HepG2 (cell line): ENCODE results near the gene FDPS. TPM values are rescaled to one million over a fixed set of nuclear protein-coding genes. Genes with fewer than 3 reads are reported as not detected.

Experiments
- ATAC-seq: fragments of 200-7000 bp; cut with Tn5 transposase; 3 replicates; pipeline ENCODE4 v1.9.1; 2020; ENCODE audit warnings: mild to moderate bottlenecking, moderate library complexity
- BruUV-seq: library from RNA; stranded (reverse); fragments of 400-500 nt; replicated peaks from 2 replicates; lab custom pipeline; 2021; lab: Mats Ljungman, UMichigan
- CTCF ChIA-PET: fragments of 300-600 bp; formaldehyde crosslinking; extraction: SDS; loops from one replicate; lab custom pipeline; 2021; ENCODE audit warnings: low total read pairs, inconsistent platforms, low intra/inter-chr PET ratio; lab: Yijun Ruan, JAX
- POLR2A ChIA-PET: fragments of 350-600 bp; sonication (Branson Sonifier 250); formaldehyde crosslinking; loops from one replicate; lab custom pipeline; 2020; ENCODE audit warnings: antibody characterized with exemption, inconsistent platforms; lab: Yijun Ruan, JAX
- DNase-seq: peaks from one replicate; pipeline ENCODE4 v3.0.0-alpha.2; 2015; ENCODE audit warnings: low spot score
- FAIRE-seq: peaks from 3 replicates; lab custom pipeline; 2011; peaks lifted over from hg19 to GRCh38; lab: Jason Lieb, UNC
- H2AFZ ChIP-seq: one replicate; pipeline ENCODE4 v1.6.1; 2011; ENCODE audit warnings: low read length, inconsistent platforms
- H3K27ac ChIP-seq: fragments of 300-600 bp; 3 replicates; pipeline ENCODE4 v1.8.0; 2011; ENCODE audit warnings: mixed run types, mild to moderate bottlenecking, mixed read lengths, low read length, inconsistent platforms; ENCODE audit not compliant: insufficient read depth; ENCODE audit errors: extremely low read length
- H3K27me3 ChIP-seq, 2 experiments: fragments of 200-600 bp in 1 of 2; 2 replicates in 1 of 2; 3 replicates in 1 of 2; pipeline versions ENCODE4 v1.6.0 to v1.8.0; 2011; ENCODE audit warnings: low read length in 2 of 2, mild to moderate bottlenecking in 2 of 2, moderate library complexity in 2 of 2, inconsistent platforms in 1 of 2; ENCODE audit not compliant: insufficient read depth in 2 of 2, control insufficient read depth in 1 of 2
- H3K36me3 ChIP-seq, 2 experiments: fragments of 200-600 bp in 1 of 2; replicated peaks in 1 of 2; 2 replicates in 1 of 2; 3 replicates in 1 of 2; pipeline versions ENCODE4 v1.5.1 to v1.8.0; 2011; ENCODE audit warnings: low read length in 2 of 2, inconsistent platforms in 1 of 2; ENCODE audit not compliant: insufficient read depth in 2 of 2, control insufficient read depth in 1 of 2
- H3K4me1 ChIP-seq: 2 replicates; pipeline ENCODE4 v1.5.1; 2012; ENCODE audit warnings: low read length, inconsistent platforms; ENCODE audit not compliant: insufficient read depth
- H3K4me2 ChIP-seq: 2 replicates; pipeline ENCODE4 v1.6.0; 2011; ENCODE audit warnings: low read depth, low read length, inconsistent platforms
- H3K4me3 ChIP-seq, 3 experiments: fragments of 200-600 bp in 1 of 3; sonication (generic), shearing (Covaris generic) in 1 of 3; replicated peaks in 1 of 3; 2 replicates each; pipeline ENCODE4 v1.5.1; 2011 to 2016; ENCODE audit warnings: low read length in 3 of 3, inconsistent platforms in 2 of 3, low read depth in 2 of 3, mild to moderate bottlenecking in 2 of 3, control low read depth in 1 of 3, mixed read lengths in 1 of 3; ENCODE audit not compliant: insufficient read depth in 1 of 3
- H3K79me2 ChIP-seq: one replicate; pipeline ENCODE4 v1.6.1; 2011; ENCODE audit warnings: low read length, inconsistent platforms; ENCODE audit not compliant: insufficient read depth
- H3K9ac ChIP-seq: 2 replicates; pipeline ENCODE4 v1.6.0; 2011; ENCODE audit warnings: mild to moderate bottlenecking, low read depth, low read length, inconsistent platforms; ENCODE audit not compliant: insufficient read depth
- H3K9me3 ChIP-seq: 2 replicates; pipeline ENCODE4 v1.5.1; 2012; ENCODE audit warnings: mild to moderate bottlenecking, low read length
- H4K20me1 ChIP-seq: 2 replicates; pipeline ENCODE4 v1.6.0; 2011; ENCODE audit warnings: inconsistent platforms, mild to moderate bottlenecking, low read length, moderate library complexity; ENCODE audit not compliant: insufficient read depth
- AGO1 ChIP-seq: fragments of 200-400 bp; formaldehyde crosslinking; IDR thresholded peaks from 2 replicates; pipeline ENCODE4 v1.6.1; 2017; ENCODE audit warnings: mild to moderate bottlenecking, low read depth, low read length, moderate library complexity; ENCODE audit not compliant: poor library complexity, severe bottlenecking
- AKAP8 ChIP-seq: sonication (generic); formaldehyde crosslinking; IDR thresholded peaks from 2 replicates; pipeline ENCODE4 v1.5.1; 2020; ENCODE audit warnings: mild to moderate bottlenecking, missing genetic modification reagents
- ARID2 ChIP-seq: sonication (generic); formaldehyde crosslinking; IDR thresholded peaks from 2 replicates; pipeline ENCODE4 v1.8.1; 2022; ENCODE audit warnings: mild to moderate bottlenecking, missing genetic modification reagents, borderline replicate concordance
- CEBPG ChIP-seq: IDR thresholded peaks from 2 replicates; pipeline ENCODE4 v1.6.1; 2016
- DMAP1 ChIP-seq: IDR thresholded peaks from 2 replicates; pipeline ENCODE4 v1.6.1; 2016
- GABPA ChIP-seq, 2 experiments: IDR thresholded peaks; 2 replicates each; pipeline ENCODE4 v1.6.1; 2011 to 2016; ENCODE audit warnings: low read depth in 2 of 2, low read length in 1 of 2, missing biosample characterization in 1 of 2, missing genetic modification characterization in 1 of 2
- GATAD1 ChIP-seq: IDR thresholded peaks from 2 replicates; pipeline ENCODE4 v1.6.1; 2016; ENCODE audit warnings: missing genetic modification reagents, missing compliant biosample characterization
- LCORL ChIP-seq, 2 experiments: fragments of 450-650 bp in 1 of 2; sonication (generic) in 1 of 2; formaldehyde crosslinking in 1 of 2; IDR thresholded peaks; 2 replicates each; pipeline versions ENCODE4 v1.5.0 to v1.6.1; 2017 to 2020; ENCODE audit warnings: antibody characterized with exemption in 1 of 2, missing genetic modification reagents in 1 of 2
- NFRKB ChIP-seq: fragments of 450-650 bp; IDR thresholded peaks from 2 replicates; pipeline ENCODE4 v1.6.1; 2017
- REPIN1 ChIP-seq: sonication (generic); formaldehyde crosslinking; IDR thresholded peaks from 2 replicates; pipeline ENCODE4 v1.8.0; 2022; ENCODE audit warnings: missing genetic modification reagents, low read depth, mild to moderate bottlenecking, borderline replicate concordance
- SALL2 ChIP-seq: sonication (generic); formaldehyde crosslinking; IDR thresholded peaks from 2 replicates; pipeline ENCODE4 v1.8.1; 2023; ENCODE audit warnings: mild to moderate bottlenecking, missing genetic modification reagents, inconsistent platforms
- SNRNP70 ChIP-seq: fragments of 200-400 bp; formaldehyde crosslinking; IDR thresholded peaks from 2 replicates; pipeline ENCODE4 v1.6.1; 2017; ENCODE audit warnings: mild to moderate bottlenecking, low read depth, low read length, moderate library complexity
- ZNF790 ChIP-seq: sonication (generic); formaldehyde crosslinking; IDR thresholded peaks from 2 replicates; pipeline ENCODE4 v1.8.0; 2022; ENCODE audit warnings: missing genetic modification reagents, mild to moderate bottlenecking, borderline replicate concordance
- ZSCAN21 ChIP-seq: sonication (generic); formaldehyde crosslinking; IDR thresholded peaks from 2 replicates; pipeline ENCODE4 v1.8.0; 2022; ENCODE audit warnings: mild to moderate bottlenecking, missing genetic modification reagents, moderate library complexity, borderline replicate concordance
- WGBS: methylation state at CpG from one replicate; pipeline ENCODE4 v1.1.6; 2017; ENCODE audit warnings: low lambda C conversion rate; 5-methylcytosine and 5-hydroxymethylcytosine counted together
- in situ Hi-C: cut with HindIII; loops from 2 replicates; pipeline ENCODE4 v1.10.0; 2017; ENCODE audit warnings: low pct_unique_long_range_greater_than_20kb; ENCODE audit not compliant: extremely low pct_ligation_motif_present
- intact Hi-C: fragments of 100-400 bp; cut with micrococcal nuclease; formaldehyde crosslinking; loops from one replicate; pipeline ENCODE4 v1.10.0; 2022; ENCODE audit not compliant: unreplicated experiment
- polyA plus RNA-seq, 8 experiments: library from polyadenylated mRNA; depleted of rRNA in 3 of 8; stranded (reverse) in 7 of 8; unstranded in 1 of 8; fragments of >200 nt; fragmentation: Illumina TruSeq in 4 of 8; extraction: Trizol in 4 of 8; gene quantifications; 2 replicates each; pipeline versions ENCODE4 v1.2.1 to v1.2.3, GENCODE V29; 2011 to 2016; ENCODE audit warnings: low read depth in 4 of 8, missing spikeins in 1 of 8, mixed read lengths in 1 of 8; ENCODE audit not compliant: insufficient read depth in 1 of 8
- total RNA-seq, 5 experiments: library from RNA; depleted of rRNA; stranded (reverse); fragments of >200 nt; fragmentation: Illumina TruSeq; extraction: Trizol; gene quantifications; 2 replicates each; pipeline ENCODE4 v1.2.3, GENCODE V29; 2016; ENCODE audit warnings: low read depth in 1 of 5
- TF ChIP-seq, protein P1 (sequence below): IDR thresholded peaks from 2 replicates; pipeline ENCODE4 v1.6.1; 2016; ENCODE audit warnings: missing biosample characterization, missing genetic modification reagents, low read depth
- TF ChIP-seq, protein P2 (sequence below): sonication (generic); formaldehyde crosslinking; IDR thresholded peaks from 2 replicates; pipeline ENCODE4 v1.5.1; 2020; ENCODE audit warnings: missing genetic modification reagents, mild to moderate bottlenecking, borderline replicate concordance
- TF ChIP-seq, protein P3 (sequence below): sonication (generic); formaldehyde crosslinking; IDR thresholded peaks from 2 replicates; pipeline ENCODE4 v1.5.1; 2020; ENCODE audit warnings: mild to moderate bottlenecking, moderate library complexity, missing genetic modification reagents
- TF ChIP-seq, protein P4 (sequence below): sonication (generic); formaldehyde crosslinking; IDR thresholded peaks from 2 replicates; pipeline ENCODE4 v1.4.0; 2020; ENCODE audit warnings: missing genetic modification reagents

Gene FDPS
- total and polyA plus RNA-seq, 2 of the 13 experiments (the other 11 are each of a cell fraction or from before 2014, with no cell fraction given) = 264 to 519 TPM

DNA sequence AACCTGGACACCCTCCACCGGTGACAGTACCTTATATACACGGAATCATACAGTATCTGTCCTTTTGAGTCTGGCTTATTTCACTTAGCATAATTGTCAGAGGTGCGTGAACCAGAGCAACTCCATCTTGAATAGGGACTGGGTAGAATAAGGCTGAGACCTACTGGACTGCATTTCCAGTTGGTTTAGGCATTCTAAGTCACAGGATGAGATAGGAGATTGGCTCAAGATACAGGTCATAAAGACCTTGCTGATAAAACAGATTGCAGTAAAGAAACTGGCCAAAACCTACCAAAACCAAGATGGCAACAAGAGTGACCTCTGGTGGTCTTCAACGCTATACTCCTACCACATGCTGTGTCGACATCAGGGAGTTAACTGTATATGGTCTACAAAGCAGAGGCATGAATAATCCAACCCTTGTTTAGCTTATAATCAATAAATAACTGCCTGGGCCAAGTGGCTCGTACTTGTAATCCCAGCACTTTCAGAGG is 1.4 kb upstream of the FDPS start:
- H3K9ac ChIP-seq = peak overlapping the region; percentile 98; the same call in 1 of the 2 replicates
- ChIA-PET POLR2A (interaction anchor here (1.2 to 5.5 kb wide), 11 partner anchors 10 to 256 kb away, joined by 3 to 51 read pairs (median 7); partner anchors contain the start of genes ASH1L, CLK2 and ENTREP3), CTCF (interaction anchor here (1.1 to 3.7 kb wide), 3 partner anchors 30 to 57 kb away, joined by 3 to 36 read pairs (median 35); partner anchors contain the start of genes ENTREP3 and HCN3)
- peak overlapping the region; percentile 67 for H3K4me2 ChIP-seq
- in situ Hi-C loops = loop anchor here (10.0 kb wide), 1 partner anchor 52 kb away; the partner anchor contains the start of gene ENTREP3
- peaks cover 46% of the 10 kb centered on the region for H3K79me2 ChIP-seq
- BruUV-seq = no TSS peak
- 59% methylated on average over 5 of the region's 6 CpGs for WGBS
- ATAC-seq = peak; percentile 19
- peaks cover 79% of the 10 kb centered on the region for H3K4me1 ChIP-seq
- FAIRE-seq = peak; percentile 70
- H3K9me3 ChIP-seq = no peaks in the 10 kb centered on the region
- peaks cover 4% of the 10 kb centered on the region in 2 experiments; a peak in 3 of 5 replicates for H3K36me3 ChIP-seq
- no peak overlapping the region for H3K4me3 ChIP-seq
- no peaks in the 10 kb centered on the region; a peak in 1 of 5 replicates for H3K27me3 ChIP-seq
- intact Hi-C loops = loop anchor here (1.0 to 10.0 kb wide), 2 partner anchors 57 to 102 kb away; partner anchors contain the start of genes MTX1 and THBS3
- DNase-seq = peak; percentile 85
- H4K20me1 ChIP-seq = peaks cover 7% of the 10 kb centered on the region
- no peak overlapping the region for H2AFZ ChIP-seq
- H3K27ac ChIP-seq = peak overlapping the region; percentile 83
- TF ChIP-seq ARID2 (CRISPR knock-in tag) = no peak
- TF ChIP-seq, protein P1, sequence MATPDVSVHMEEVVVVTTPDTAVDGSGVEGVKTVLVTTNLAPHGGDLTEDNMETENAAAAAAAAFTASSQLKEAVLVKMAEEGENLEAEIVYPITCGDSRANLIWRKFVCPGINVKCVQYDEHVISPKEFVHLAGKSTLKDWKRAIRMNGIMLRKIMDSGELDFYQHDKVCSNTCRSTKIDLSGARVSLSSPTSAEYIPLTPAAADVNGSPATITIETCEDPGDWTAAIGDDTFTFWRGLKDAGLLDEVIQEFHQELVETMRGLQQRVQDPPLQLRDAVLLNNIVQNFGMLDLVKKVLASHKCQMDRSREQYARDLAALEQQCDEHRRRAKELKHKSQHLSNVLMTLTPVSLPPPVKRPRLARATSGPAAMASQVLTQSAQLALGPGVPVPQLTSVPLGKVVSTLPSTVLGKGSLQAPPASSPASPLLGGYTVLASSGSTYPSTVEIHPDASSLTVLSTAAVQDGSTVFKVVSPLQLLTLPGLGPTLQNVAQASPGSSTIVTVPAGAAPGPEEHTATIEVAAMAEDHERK (CRISPR knock-in tag) = no peak
- TF ChIP-seq SALL2 = no peak
- peak; percentile 31; the same call in 1 of the 2 replicates for TF ChIP-seq GATAD1
- TF ChIP-seq LCORL (IDR thresholded peaks at IDR 0.05) = no peak
- peak; percentile 56; the same call in 1 of the 2 replicates for TF ChIP-seq LCORL (CRISPR knock-in tag; IDR thresholded peaks at IDR 0.05)
- TF ChIP-seq DMAP1 (CRISPR knock-in tag) = no peak
- TF ChIP-seq, protein P2, sequence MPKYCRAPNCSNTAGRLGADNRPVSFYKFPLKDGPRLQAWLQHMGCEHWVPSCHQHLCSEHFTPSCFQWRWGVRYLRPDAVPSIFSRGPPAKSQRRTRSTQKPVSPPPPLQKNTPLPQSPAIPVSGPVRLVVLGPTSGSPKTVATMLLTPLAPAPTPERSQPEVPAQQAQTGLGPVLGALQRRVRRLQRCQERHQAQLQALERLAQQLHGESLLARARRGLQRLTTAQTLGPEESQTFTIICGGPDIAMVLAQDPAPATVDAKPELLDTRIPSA (CRISPR knock-in tag) = no peak
- TF ChIP-seq GABPA (IDR thresholded peaks at IDR 0.05; ENCODE audit: low read depth, low read length) = no peak
- peak; percentile 48; the same call in 1 of the 2 replicates for TF ChIP-seq GABPA (CRISPR knock-in tag; IDR thresholded peaks at IDR 0.05; ENCODE audit: low read depth)
- TF ChIP-seq NFRKB = no peak
- TF ChIP-seq AGO1 = no peak
- TF ChIP-seq ZNF790 (CRISPR knock-in tag) = peak; percentile 18; the same call in 1 of the 2 replicates
- no peak for TF ChIP-seq SNRNP70
- peak; percentile 55; the same call in 1 of the 2 replicates for TF ChIP-seq REPIN1
- TF ChIP-seq ZSCAN21 = 0 out of 2 replicates have a peak, but pooled peaks have one; percentile 23
- TF ChIP-seq, protein P3, sequence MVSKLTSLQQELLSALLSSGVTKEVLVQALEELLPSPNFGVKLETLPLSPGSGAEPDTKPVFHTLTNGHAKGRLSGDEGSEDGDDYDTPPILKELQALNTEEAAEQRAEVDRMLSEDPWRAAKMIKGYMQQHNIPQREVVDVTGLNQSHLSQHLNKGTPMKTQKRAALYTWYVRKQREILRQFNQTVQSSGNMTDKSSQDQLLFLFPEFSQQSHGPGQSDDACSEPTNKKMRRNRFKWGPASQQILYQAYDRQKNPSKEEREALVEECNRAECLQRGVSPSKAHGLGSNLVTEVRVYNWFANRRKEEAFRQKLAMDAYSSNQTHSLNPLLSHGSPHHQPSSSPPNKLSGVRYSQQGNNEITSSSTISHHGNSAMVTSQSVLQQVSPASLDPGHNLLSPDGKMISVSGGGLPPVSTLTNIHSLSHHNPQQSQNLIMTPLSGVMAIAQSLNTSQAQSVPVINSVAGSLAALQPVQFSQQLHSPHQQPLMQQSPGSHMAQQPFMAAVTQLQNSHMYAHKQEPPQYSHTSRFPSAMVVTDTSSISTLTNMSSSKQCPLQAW (CRISPR knock-in tag) = no peak
- TF ChIP-seq CEBPG (CRISPR knock-in tag) = peak; percentile 80
- TF ChIP-seq, protein P4, sequence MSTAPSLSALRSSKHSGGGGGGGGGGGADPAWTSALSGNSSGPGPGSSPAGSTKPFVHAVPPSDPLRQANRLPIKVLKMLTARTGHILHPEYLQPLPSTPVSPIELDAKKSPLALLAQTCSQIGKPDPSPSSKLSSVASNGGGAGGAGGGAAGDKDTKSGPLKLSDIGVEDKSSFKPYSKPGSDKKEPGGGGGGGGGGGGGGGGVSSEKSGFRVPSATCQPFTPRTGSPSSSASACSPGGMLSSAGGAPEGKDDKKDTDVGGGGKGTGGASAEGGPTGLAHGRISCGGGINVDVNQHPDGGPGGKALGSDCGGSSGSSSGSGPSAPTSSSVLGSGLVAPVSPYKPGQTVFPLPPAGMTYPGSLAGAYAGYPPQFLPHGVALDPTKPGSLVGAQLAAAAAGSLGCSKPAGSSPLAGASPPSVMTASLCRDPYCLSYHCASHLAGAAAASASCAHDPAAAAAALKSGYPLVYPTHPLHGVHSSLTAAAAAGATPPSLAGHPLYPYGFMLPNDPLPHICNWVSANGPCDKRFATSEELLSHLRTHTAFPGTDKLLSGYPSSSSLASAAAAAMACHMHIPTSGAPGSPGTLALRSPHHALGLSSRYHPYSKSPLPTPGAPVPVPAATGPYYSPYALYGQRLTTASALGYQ (CRISPR knock-in tag) = no peak
- no peak for TF ChIP-seq AKAP8 (CRISPR knock-in tag)
